D721Med (cell line): ENCODE measurements around the gene KANSL2.
"Not testable (repeated sequence)": the region's sequence is repeated elsewhere in the genome, so short reads cannot be mapped to it uniquely, and the experiment has no call there.

Experiments
- DNase-seq: peaks from one replicate; pipeline ENCODE4 v3.0.0; 2011; ENCODE audit warnings: low spot score; ENCODE audit not compliant: insufficient read length
- FAIRE-seq: peaks from 2 replicates; lab custom pipeline; 2011; peaks lifted over from hg19 to GRCh38; lab: Jason Lieb, UNC
- CTCF ChIP-seq: IDR thresholded peaks from 2 replicates; pipeline ENCODE4 v1.5.1; 2012; ENCODE audit warnings: mild to moderate bottlenecking, control low read depth; ENCODE audit not compliant: insufficient read depth; ENCODE audit errors: missing control alignments

KANSL2 gene

GRCh38 chr12:48630346-48630745 lies 51.7 kb downstream of the KANSL2 start:
- DNase-seq, result no peak

GRCh38 chr12:48629541-48629940 lies 52.5 kb downstream of the KANSL2 start:
- no peak for TF ChIP-seq CTCF
- DNase-seq, result no peak
- FAIRE-seq, result no peak

More at GRCh38 chr12:48630346-48630745, 51.7 kb downstream of the KANSL2 start:
- TF ChIP-seq CTCF, result no peak
- no peak for FAIRE-seq

- TF ChIP-seq CTCF, result no peak
- no peak for FAIRE-seq
- no peak for DNase-seq
Measured at GRCh38 chr12:48627556-48627955, 54.5 kb downstream of the KANSL2 start.

GRCh38 chr12:48622997-48623396 lies 59.0 kb downstream of the KANSL2 start:
- not testable (repeated sequence) for DNase-seq, FAIRE-seq

GRCh38 chr12:48618541-48618940 lies 63.5 kb downstream of the KANSL2 start:
- TF ChIP-seq CTCF, result peak; percentile 96
- peak; percentile 49 for DNase-seq
- peak; percentile 44 for FAIRE-seq

GRCh38 chr12:48615681-48616080 lies 66.4 kb downstream of the KANSL2 start:
- FAIRE-seq, result no peak
- DNase-seq, result no peak
- TF ChIP-seq CTCF, result no peak

- DNase-seq (no peak), FAIRE-seq (no peak)
- no peak for TF ChIP-seq CTCF
Measured at GRCh38 chr12:48613321-48613720, 68.7 kb downstream of the KANSL2 start.
